Astrocyte (in vitro differentiated cells and primary cell): ENCODE data around the gene XPC.

Experiments used
- EZH2 ChIP-seq: IDR thresholded peaks from 2 replicates; pipeline ENCODE4 v1.6.1; 2012; ENCODE audit warnings: mild to moderate bottlenecking, low read length, inconsistent platforms; ENCODE audit not compliant: insufficient read depth
- TF ChIP-seq, protein P1 (sequence below): IDR thresholded peaks from 2 replicates; pipeline ENCODE4 v1.5.1; 2011; ENCODE audit warnings: low read depth, mild to moderate bottlenecking, inconsistent platforms, low read length, moderate library complexity; ENCODE audit not compliant: insufficient read depth

DNA sequence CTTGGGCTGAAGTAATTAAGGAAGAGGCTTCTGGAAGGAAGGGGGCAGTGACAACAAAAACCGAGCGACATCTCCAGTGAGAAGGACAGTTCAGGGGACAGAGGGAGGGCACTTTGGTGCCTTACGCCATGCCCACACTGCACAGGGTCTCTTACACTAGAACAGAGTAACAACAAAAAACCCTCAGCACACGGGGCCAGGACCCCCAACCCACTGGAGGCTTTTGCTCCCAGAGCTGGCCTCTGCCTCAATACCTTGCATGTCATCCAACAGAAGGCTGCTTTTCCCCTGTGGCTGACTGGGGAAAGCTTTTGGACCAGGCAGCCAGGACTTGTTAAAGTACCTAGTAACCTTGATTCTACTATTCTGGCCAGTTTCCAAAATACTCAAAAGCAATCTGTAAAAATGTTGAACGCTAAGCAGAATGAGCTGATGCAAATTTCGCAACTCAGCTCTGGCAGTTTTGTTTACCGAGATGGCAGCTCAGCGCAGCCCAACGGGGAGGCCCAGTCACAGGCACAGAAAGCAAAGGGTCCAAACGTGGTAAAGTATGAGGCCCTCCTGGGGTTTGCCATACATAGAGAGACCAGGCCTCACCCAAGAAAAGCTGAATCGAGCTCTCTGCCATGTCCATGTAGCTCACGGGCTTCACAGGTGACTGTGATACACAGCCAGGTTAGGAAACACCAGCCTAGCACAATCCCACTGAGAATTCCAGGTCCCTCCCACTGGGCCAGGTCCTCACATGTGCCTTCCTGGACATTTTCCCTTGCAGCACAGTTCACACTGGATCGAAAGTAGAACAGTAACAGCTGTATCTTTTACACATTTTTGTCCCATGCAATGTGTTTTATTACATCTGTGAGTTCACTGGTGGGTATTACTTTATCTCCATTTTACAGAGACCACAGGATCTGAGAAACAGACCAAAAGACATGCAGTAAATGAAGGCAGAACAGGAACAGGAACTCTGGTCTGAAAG is 59.7 kb downstream of the XPC start:
- TF ChIP-seq, protein P1, sequence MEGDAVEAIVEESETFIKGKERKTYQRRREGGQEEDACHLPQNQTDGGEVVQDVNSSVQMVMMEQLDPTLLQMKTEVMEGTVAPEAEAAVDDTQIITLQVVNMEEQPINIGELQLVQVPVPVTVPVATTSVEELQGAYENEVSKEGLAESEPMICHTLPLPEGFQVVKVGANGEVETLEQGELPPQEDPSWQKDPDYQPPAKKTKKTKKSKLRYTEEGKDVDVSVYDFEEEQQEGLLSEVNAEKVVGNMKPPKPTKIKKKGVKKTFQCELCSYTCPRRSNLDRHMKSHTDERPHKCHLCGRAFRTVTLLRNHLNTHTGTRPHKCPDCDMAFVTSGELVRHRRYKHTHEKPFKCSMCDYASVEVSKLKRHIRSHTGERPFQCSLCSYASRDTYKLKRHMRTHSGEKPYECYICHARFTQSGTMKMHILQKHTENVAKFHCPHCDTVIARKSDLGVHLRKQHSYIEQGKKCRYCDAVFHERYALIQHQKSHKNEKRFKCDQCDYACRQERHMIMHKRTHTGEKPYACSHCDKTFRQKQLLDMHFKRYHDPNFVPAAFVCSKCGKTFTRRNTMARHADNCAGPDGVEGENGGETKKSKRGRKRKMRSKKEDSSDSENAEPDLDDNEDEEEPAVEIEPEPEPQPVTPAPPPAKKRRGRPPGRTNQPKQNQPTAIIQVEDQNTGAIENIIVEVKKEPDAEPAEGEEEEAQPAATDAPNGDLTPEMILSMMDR, result no peak
- no peak for TF ChIP-seq EZH2
